ENCODE data around the gene VPS4A.

GRCh38 chr16:69351309-69352027 is 40.3 kb downstream of the VPS4A start, which contains the start of gene TMED6:
- TF ChIP-seq CTCF (conservative IDR thresholded peaks at IDR 0.05; ENCODE audit: low read depth, low read length) (no peak), EZH2 (IDR thresholded peaks at IDR 0.05; ENCODE audit: low read length, unreplicated experiment) (no peak), EZH2phosphoT487 (IDR thresholded peaks at IDR 0.05; ENCODE audit: borderline replicate concordance, low read length) (no peak)
